OCI-LY1 (cell line): Measurements from ENCODE around the gene AGFG1.

ENCODE experiments used
- CTCF ChIP-seq: fragments of 200-600 bp; sonication (generic), shearing (Covaris generic); IDR thresholded peaks from 2 replicates; pipeline ENCODE4 v1.5.1; 2017; ENCODE audit warnings: mild to moderate bottlenecking, antibody characterized with exemption, low read length, moderate library complexity, mixed read lengths
- EZH2 ChIP-seq: fragments of 200-600 bp; sonication (generic), shearing (Covaris generic); IDR thresholded peaks from 2 replicates; pipeline ENCODE4 v1.8.0; 2017; ENCODE audit warnings: borderline replicate concordance, mixed run types, mild to moderate bottlenecking, antibody characterized with exemption, low read length, moderate library complexity, mixed read lengths

GRCh38 chr2:227461811-227462461 is 10.0 kb upstream of the AGFG1 start:
- no peak for TF ChIP-seq CTCF
- TF ChIP-seq EZH2: no peak
